Measurements from ENCODE around the gene GRAMD1C. TPM values are rescaled to one million over a fixed set of nuclear protein-coding genes. Genes with fewer than 3 reads are reported as not detected.

Gene GRAMD1C
- polyA plus RNA-seq, 4 donors: 17.7 to 33.5 (median 20.9) TPM

- peak in 3 of 4 donors; percentile 11 to 32 (median 19) for DNase-seq (ENCODE audit: low read depth in 4 of 4, low spot score in 2 of 4)
Measured at GRCh38 chr3:113947372-113948014, 108.9 kb downstream of the GRAMD1C start, which contains the start of gene ZDHHC23. Gene ZDHHC23, plus strand, starts transcription at chr3:113948013. Its CDS starts 790 bp downstream, at chr3:113948803.

DNA sequence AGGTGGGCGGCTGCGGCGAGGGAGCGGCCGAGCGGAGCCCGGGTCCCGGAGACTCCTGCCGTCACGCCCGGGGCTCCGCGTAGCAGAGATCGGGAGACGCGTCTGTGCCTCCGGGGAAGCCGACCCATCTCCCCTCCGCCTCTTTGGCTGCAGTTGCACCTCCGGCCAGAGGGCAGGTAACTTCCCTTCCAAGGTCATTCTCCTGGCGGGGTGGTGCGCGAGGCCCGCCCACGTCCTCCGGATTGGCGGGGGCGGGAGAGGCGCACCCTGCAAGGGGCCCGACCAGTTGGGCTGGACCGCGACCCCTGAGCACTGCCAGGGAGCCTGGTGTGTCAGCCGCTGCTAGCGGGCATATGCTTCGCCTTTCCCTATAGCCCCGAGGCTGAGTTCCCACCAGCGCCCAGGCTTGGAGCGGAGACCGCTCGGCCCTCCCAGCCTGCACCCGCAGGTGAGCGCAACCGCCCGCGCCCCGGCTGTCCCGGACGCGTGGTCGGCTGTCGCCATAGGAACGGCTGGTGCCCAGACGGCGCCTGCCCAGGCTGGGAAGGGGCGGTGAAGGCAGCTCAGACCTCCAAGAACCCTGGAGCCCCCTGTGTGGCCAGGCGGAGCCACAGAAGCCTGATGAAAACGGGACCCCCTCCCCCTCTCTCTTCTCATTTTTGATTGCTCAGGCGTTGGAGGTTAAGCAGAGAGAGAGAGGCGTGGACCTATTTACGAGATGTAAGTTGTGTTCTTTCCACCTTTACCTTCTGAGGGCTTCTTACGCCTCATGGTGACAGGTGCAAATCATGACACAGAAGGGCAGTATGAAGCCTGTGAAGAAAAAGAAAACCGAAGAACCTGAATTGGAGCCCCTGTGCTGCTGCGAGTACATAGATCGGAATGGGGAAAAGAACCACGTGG, 109.7 kb downstream of the GRAMD1C start:
- DNase-seq (ENCODE audit: low read depth in 4 of 4, low spot score in 2 of 4): peak in 3 of 4 donors; percentile 7 to 38 (median 19)

GRCh38 chr3:113952921-113953320, 114.3 kb downstream of the GRAMD1C start:
- DNase-seq (ENCODE audit: low read depth in 4 of 4, low spot score in 2 of 4): no peak

- no peak for DNase-seq (ENCODE audit: low read depth in 4 of 4, low spot score in 2 of 4)
Measured at GRCh38 chr3:113953677-113954076, 115.1 kb downstream of the GRAMD1C start.

DNA sequence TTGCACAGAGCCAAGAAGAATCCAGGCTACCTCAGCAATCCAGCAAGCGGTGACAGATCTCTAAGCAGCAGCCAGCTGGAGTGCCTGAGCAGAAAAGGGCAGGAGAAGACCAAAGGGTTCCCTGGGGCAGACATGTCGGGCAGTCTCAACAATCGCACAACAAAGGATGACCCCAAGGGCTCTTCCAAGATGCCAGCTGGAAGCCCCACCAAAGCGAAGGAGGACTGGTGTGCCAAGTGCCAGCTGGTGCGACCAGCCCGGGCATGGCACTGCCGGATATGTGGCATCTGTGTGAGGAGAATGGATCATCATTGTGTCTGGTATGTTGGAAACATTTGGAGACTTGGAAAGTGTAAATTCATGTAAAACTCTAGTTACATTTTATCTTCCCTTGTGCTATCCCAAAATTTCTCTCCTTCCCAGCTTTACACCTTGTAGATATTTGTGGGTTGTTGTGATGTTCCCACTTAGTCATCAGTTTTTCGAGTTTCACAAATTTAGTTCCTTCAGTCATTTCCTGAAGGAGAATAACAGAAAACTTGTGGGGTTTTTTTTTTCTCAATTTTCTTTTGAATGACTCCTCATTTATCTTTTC, 115.6 kb downstream of the GRAMD1C start:
- DNase-seq (ENCODE audit: low read depth in 4 of 4, low spot score in 2 of 4): no peak

DNA sequence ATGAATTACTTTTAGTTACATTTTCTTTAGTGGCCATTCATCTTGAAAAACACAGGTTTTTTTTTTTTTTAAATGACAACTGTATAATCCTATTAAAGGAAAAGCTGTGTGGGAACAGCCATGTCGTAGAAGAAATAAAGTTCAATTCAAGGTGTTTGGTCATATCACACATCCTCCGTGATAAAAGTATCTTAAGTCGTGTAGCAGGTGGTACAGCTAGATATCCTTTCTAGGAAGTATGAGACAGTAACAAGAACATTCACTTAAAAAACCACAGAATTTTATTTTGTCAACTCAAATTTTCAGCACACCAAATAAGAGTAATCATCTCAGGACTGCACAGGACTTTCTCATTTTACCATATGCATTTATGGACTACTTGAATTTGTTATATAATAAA, 125.3 kb downstream of the GRAMD1C start:
- no peak for DNase-seq (ENCODE audit: low read depth in 4 of 4, low spot score in 2 of 4)

DNA sequence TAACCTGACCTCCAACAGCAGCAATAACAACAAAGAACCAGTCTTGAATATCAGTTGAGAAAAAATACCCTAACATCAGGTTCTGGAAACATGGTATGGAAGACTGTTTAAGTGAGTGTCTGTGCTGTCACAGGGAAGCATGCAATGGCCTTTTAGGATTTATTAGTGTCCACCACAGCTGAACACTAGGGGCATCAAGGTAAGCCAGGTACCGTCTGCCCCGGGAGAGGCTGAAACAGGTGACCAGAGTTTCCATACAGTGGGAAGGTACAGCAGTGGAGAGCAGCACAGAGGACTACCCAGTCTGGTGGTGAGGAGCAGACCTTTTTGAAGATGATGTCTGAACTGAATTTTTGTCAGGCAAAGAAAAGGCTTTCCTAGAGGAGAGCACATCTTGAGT, 127.6 kb downstream of the GRAMD1C start:
- DNase-seq (ENCODE audit: low read depth in 4 of 4, low spot score in 2 of 4): no peak

DNA sequence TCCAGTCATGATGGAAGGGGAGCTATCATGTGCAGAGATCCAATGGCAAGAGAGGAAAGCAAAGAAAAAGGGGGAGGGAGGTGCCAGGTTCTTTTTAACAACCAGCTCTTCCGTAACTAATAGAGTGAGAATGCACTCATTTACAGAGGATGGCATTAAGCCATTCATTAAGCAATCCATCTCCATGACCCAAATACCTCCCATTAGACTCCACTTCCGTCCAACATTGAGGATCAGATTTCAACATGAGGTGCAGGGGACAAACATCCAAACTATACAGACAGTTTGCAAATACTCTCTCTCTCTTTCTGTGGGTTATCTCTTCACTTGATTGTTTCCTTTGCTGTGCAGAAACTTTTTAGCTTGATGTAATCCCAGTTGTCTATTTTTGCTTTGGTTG, 130.4 kb downstream of the GRAMD1C start:
- DNase-seq (ENCODE audit: low read depth in 4 of 4, low spot score in 2 of 4): no peak

GRCh38 chr3:113977822-113978221, 139.2 kb downstream of the GRAMD1C start:
- DNase-seq (ENCODE audit: low read depth in 4 of 4, low spot score in 2 of 4): no peak

DNA sequence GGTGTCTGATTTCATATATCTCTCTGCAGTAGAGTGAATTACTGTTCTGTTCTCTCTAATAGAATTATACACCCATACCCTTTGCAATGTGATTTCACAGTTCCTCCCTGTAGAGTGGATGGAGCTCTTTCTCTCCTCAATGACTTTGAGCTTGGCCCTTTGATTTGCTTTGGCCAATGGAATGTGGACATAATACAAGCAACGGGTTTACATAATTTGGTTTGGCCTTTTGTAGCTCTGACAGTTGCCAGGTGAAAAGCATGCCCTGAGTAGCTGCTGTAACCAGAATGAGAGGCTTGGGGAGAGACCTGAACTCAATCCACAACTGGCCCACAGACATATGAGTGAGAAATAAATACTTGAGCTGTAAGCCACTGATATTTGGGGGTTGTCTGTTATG, 141.3 kb downstream of the GRAMD1C start:
- DNase-seq (ENCODE audit: low read depth in 4 of 4, low spot score in 2 of 4): no peak

DNA sequence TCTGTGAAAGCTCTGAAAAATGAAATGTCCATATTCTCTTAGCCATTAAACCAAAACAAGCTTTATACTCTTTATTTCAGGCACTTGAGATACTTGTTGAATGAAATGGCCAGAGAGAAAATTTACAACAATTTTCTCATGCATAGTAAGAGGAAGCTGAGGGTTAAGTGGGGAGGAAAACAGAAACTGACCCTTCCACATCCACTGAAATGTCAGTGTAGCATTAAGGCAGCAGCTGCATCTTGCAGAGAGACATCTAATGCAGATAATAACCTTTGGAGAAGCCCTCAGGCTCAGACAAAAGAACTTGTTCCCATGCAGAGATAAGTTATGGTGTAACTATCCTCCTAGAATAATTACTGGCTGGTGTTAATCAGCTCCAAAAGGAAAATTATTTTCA, 143.2 kb downstream of the GRAMD1C start:
- DNase-seq (ENCODE audit: low read depth in 4 of 4, low spot score in 2 of 4): no peak

DNA sequence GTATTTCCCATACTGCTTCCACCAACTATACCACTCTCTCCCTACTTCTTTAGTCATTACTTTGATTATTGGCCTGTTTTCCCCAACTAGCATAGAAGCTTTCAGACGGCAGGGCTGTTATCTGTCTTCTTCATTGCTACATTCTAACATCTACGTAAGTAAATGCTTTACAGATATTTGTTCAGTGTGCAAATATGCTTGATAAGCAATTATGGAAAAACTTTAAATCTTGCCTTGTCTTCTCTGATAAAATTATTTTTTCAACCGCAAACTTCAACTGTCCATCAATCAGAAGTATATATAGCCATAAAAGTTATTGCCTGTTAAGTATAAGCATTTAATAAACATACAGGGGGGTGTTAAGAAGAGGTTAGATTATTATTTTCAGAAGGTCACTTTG, 145.0 kb downstream of the GRAMD1C start:
- DNase-seq (ENCODE audit: low read depth in 4 of 4, low spot score in 2 of 4): no peak

DNA sequence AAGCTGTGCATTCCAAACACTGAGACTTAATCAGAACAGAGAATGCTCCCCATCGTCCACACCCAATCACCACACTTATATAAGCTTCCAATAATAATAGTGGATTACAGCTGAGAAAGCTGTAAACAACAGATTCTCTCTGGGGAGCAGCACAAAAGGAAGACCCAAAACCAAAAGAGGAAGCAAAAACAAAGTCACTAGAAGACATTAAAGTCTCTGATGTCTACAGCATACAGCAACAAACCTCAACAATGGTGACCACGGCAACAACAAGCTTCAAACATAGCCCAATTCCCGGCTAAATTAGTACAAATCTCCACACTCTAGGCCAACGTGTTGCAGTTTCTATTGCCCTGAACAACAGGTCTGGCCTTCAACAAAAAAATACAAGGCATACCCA, 147.0 kb downstream of the GRAMD1C start:
- no peak for DNase-seq (ENCODE audit: low read depth in 4 of 4, low spot score in 2 of 4)

Other genes starting within 250 kb of the GRAMD1C start
- gene USF3, start 142.1 kb upstream of the GRAMD1C start, polyA plus RNA-seq (ENCODE audit: insufficient read length in 4 of 4): 10 to 100 TPM; 15.2 to 21.9 (median 18.8) TPM
- 100 to 1,000 TPM; 121 to 143 (median 137) TPM for gene NAA50, start 92.5 kb upstream of the GRAMD1C start, polyA plus RNA-seq (ENCODE audit: insufficient read length in 4 of 4)
- gene ATP6V1A, start 91.8 kb upstream of the GRAMD1C start, polyA plus RNA-seq (ENCODE audit: insufficient read length in 4 of 4): 10 to 100 TPM; 70.8 to 97.7 (median 89.5) TPM
- gene ZDHHC23, start 109.2 kb downstream of the GRAMD1C start, polyA plus RNA-seq (ENCODE audit: insufficient read length in 4 of 4): 10 to 100 TPM in 2 of 4 donors, 1 to 10 TPM in 2; 8.6 to 14.9 (median 11.4) TPM
- 10 to 100 TPM; 11.6 to 27.3 (median 20.1) TPM for gene CCDC191, start 217.7 kb downstream of the GRAMD1C start, polyA plus RNA-seq (ENCODE audit: insufficient read length in 4 of 4)
- 10 to 100 TPM; 23.2 to 33.5 (median 27.3) TPM for gene QTRT2, start 217.9 kb downstream of the GRAMD1C start, polyA plus RNA-seq (ENCODE audit: insufficient read length in 4 of 4)

All from left renal cortex interstitium (tissue), 4 donors.